HG03439 (cell line): ENCODE measurements around the gene ANKHD1.

Experiments used
- ATAC-seq: cut with Tn5 transposase; IDR thresholded peaks from one replicate; pipeline ENCODE4 v1.9.1; 2021; ENCODE audit warnings: mild to moderate bottlenecking, moderate library complexity; ENCODE audit not compliant: unreplicated experiment

ANKHD1 gene, protein sequence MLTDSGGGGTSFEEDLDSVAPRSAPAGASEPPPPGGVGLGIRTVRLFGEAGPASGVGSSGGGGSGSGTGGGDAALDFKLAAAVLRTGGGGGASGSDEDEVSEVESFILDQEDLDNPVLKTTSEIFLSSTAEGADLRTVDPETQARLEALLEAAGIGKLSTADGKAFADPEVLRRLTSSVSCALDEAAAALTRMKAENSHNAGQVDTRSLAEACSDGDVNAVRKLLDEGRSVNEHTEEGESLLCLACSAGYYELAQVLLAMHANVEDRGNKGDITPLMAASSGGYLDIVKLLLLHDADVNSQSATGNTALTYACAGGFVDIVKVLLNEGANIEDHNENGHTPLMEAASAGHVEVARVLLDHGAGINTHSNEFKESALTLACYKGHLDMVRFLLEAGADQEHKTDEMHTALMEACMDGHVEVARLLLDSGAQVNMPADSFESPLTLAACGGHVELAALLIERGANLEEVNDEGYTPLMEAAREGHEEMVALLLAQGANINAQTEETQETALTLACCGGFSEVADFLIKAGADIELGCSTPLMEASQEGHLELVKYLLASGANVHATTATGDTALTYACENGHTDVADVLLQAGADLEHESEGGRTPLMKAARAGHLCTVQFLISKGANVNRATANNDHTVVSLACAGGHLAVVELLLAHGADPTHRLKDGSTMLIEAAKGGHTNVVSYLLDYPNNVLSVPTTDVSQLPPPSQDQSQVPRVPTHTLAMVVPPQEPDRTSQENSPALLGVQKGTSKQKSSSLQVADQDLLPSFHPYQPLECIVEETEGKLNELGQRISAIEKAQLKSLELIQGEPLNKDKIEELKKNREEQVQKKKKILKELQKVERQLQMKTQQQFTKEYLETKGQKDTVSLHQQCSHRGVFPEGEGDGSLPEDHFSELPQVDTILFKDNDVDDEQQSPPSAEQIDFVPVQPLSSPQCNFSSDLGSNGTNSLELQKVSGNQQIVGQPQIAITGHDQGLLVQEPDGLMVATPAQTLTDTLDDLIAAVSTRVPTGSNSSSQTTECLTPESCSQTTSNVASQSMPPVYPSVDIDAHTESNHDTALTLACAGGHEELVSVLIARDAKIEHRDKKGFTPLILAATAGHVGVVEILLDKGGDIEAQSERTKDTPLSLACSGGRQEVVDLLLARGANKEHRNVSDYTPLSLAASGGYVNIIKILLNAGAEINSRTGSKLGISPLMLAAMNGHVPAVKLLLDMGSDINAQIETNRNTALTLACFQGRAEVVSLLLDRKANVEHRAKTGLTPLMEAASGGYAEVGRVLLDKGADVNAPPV (N-terminal part only)

DNA sequence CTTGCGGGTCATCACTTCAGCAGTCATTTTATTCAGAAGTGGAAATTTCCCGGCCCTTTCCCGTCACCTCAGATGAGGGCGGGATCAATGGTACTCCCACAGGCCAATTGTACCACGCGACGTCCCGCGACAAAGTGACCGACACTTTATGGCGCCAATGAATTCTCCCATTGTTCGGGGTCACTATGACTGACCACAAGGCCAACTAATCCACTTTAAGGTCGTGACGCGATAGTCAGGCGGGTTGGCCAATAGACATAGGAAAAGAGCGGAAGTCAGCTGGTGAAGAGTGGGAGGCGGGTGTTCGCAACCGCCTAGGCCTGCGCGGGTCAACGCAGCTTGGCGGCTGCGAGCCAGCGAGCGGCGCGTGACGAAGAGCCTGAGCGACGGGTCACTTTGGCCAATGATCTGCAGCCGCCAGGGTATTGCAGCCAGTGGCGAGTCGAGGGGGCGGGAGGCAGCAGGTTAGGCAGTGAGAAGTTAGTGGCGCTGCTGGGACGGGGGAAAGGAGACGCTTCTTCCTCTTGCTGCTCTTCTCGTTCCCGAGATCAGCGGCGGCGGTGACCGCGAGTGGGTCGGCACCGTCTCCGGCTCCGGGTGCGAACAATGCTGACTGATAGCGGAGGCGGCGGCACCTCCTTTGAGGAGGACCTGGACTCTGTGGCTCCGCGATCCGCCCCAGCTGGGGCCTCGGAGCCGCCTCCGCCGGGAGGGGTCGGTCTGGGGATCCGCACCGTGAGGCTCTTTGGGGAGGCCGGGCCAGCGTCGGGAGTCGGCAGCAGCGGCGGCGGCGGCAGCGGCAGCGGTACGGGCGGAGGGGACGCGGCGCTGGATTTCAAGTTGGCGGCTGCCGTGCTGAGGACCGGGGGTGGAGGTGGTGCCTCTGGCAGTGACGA lies at the start of gene ANKHD1:
Gene ANKHD1 (plus strand): TSS at position 472 of the 896 bp plus-strand sequence. CDS start 135 bp downstream, at position 607.
- peak; percentile 90 for ATAC-seq

DNA sequence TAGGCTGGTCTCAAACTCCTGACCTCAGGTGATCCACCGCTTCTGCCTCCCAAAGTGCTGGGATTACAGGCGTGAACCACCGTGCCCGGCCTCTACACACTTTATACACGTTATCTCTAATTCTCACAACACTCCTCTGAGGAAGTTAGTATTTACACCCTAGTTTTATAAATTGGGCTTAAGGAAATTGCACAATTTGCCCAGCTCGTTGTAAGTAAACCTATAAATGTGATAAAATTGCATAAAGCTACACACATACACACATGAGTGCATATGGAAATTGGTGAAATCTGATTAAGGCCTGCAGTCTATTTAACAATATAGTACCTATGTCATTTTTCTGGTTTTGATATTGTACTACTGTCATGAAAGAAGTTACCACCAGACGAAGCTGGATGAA lies 46.1 kb upstream of the ANKHD1 start:
- no peak for ATAC-seq

DNA sequence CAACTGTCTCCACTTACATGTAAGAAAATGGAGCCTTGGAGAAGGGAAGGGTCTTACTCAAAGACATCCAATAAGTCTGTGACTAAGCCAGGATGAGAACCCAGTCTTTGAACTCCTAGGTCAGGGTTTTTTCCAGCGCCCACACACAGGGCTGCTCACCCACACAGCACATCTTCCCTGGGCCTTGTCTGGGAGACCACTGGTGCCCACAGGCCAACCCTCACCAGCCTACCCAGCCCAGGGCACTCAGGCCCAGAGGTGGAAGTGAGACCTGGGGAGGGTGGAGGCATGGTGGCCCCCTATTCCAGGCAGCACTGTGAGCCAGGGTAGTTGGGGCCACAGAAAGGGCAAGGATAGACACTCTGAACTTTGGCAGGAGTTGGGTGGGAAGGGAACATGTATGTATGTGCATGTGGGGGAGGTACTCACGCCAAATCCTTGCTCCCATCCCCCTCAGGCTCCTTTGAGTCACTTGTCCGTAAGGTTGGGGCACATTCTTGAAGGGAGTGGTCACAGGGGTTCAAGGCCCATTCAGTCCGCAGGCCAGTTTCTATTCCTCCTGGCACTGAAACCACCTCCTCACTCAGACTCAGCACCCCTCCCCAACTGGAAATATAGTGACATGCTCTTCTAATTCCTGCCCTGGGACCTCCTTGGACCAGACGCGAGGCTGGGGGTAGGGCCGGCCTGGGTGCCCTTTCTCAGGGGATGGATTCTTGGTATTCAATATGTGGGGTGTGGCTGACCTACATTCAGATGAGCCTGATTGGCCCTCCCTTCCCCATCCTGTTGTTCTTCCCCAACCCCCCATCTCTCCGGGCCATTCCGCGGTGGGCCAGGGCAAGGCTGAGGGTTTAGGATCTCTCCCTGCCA lies 44.5 kb upstream of the ANKHD1 start:
- peak; percentile 5 for ATAC-seq

DNA sequence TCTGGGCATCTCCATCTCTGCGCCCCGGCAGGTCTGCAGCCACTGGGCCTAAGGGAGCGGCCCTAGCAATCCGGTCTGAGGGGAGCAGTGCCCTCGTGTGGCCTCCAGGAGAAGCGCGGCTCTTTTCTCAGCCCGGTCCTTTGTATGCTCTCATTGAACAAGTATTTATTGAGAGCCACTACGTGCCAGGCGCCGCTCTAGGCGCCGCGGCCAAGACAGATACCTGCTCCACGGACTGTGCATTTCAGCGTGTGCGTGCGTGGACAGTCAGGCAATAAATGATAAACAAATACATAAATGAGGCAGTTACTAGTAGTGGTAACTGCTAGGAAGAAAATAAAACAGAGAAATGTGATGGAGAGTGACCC lies 43.9 kb upstream of the ANKHD1 start:
- ATAC-seq: peak; percentile 91

DNA sequence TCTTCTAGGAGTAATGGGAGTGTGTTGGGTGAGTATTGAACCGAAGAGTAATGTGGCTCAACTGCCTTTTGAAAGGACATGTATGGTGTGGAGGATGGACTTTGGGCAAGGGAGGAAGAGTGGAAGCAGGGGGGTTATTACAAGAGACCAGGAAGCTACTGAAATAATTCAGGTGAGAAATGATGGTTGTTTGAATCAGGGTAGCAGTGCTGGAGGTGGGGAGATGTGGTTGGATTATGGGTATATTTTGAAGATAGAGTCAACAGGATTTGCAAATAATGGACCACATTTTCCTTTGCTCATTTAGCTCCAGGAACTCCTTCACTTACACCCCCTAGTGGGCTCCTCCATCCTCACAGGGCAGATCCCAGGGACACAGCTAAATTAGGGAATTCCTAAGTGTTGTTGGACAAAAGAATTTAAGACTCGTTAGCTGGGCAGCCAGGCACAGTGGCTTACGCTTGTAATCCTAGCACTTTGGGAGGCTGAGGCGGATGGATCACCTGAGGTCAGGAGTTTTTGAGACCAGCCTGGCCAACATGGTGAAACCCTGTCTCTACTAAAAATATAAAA lies 42.8 kb upstream of the ANKHD1 start:
- no peak for ATAC-seq

DNA sequence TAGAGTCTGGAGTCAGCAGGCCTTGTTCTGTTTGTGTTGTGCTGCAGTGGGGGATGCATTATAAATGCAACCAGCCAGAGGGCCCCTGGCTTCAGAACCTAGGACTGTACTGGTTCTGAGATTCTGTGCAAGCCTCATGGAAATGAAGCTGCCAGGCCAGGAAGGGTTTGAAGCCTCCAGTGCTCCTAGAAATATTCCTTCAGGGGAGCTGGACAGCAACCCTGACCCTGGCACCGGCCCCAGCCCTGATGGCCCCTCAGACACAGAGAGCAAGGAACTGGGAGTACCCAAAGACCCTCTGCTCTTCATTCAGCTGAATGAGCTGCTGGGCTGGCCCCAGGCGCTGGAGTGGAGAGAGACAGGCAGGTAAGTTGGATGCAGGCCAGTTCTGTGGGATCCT lies 41.5 kb upstream of the ANKHD1 start, which contains the start of gene SLC4A9:
Gene SLC4A9 (plus strand): TSS at position 94 of the 400 bp plus-strand sequence. CDS start 43 bp downstream, at position 137.
- ATAC-seq: no peak

DNA sequence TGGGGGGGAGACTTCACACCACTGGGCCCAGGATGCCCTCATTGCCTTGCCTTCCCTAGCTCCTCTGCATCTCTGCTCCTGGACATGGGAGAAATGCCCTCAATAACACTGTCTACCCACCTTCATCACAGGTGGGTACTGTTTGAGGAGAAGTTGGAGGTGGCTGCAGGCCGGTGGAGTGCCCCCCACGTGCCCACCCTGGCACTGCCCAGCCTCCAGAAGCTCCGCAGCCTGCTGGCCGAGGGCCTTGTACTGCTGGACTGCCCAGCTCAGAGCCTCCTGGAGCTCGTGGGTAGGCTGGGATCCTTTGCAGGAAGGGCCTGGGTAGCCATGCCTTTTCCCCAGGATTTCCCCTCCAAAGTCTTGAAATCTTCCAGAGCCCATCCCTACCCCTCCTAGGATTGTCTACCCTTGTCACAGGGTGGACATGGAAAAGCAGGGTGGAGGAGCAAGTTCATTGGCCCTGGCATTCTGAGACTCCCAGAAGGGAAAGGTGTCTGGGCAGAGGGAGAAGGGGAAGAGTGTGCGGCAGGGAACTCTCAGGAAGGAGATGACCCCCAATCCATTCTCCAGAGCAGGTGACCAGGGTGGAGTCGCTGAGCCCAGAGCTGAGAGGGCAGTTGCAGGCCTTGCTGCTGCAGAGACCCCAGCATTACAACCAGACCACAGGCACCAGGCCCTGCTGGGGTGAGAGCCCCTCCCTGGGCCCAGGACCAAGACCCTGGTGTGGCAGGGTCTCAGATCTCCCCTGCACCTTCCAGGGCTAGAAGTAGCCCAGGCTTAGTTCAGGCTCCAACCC lies 40.8 kb upstream of the ANKHD1 start:
- no peak for ATAC-seq

DNA sequence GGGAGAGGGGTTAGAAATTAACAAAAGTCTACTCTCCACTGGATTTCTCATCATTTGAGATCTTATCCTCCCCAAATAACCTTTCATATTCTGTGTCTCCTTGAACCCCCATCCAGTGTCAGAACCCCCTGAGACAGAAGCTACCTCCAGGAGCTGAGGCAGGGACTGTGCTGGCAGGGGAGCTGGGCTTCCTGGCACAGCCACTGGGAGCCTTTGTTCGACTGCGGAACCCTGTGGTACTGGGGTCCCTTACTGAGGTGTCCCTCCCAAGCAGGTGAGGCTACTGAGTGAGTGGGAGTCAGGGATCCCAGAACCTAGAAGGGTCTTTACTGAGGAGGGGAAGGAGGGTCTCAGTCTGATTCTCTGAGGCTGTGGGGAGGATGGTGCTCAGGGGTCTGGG lies 39.7 kb upstream of the ANKHD1 start:
- no peak for ATAC-seq

DNA sequence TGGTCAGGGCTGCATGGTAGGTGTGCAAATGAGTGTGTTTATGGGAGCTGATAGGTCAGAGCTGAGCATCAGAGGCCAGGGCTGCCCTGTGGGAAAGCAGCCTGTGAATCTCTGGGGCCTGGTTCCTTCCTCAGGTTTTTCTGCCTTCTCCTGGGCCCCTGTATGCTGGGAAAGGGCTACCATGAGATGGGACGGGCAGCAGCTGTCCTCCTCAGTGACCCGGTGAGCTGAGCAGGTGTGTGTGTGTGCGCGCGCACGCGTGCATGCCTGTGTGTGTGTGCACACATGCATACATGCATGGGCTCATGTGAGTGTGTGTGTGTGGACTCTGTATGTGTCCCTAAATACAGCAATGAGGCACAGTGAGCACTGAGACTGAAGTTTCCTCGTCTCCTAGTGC lies 39.3 kb upstream of the ANKHD1 start:
- no peak for ATAC-seq

DNA sequence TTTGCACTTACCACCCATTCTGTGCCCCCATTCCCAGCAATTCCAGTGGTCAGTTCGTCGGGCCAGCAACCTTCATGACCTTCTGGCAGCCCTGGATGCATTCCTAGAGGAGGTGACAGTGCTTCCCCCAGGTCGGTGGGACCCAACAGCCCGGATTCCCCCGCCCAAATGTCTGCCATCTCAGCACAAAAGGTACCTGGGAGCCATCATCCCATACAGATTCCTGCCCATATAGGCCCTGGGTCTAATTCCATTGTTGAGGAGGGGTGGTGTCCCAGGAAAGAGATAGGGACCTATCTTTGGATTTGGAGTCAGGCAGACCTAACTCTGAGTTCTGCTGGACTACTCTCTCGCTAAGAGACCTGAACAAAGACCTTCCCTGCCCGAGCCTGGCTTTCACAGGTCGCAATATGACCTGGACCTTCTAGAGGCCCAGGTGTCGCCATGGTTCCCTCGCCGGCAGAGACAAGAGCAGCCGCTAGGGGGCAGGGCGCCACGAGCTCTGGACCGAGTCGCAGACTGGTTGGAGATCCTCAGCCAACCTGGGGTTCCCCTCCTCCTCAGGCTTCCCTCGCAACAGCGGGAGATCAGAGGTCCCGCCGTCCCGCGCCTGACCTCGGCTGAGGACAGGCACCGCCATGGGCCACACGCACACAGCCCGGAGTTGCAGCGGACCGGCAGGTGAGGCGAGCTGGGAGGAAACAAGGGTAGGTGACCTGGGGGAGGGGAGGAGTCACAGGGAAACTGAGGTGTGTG lies 38.6 kb upstream of the ANKHD1 start:
- ATAC-seq: peak; percentile 84

DNA sequence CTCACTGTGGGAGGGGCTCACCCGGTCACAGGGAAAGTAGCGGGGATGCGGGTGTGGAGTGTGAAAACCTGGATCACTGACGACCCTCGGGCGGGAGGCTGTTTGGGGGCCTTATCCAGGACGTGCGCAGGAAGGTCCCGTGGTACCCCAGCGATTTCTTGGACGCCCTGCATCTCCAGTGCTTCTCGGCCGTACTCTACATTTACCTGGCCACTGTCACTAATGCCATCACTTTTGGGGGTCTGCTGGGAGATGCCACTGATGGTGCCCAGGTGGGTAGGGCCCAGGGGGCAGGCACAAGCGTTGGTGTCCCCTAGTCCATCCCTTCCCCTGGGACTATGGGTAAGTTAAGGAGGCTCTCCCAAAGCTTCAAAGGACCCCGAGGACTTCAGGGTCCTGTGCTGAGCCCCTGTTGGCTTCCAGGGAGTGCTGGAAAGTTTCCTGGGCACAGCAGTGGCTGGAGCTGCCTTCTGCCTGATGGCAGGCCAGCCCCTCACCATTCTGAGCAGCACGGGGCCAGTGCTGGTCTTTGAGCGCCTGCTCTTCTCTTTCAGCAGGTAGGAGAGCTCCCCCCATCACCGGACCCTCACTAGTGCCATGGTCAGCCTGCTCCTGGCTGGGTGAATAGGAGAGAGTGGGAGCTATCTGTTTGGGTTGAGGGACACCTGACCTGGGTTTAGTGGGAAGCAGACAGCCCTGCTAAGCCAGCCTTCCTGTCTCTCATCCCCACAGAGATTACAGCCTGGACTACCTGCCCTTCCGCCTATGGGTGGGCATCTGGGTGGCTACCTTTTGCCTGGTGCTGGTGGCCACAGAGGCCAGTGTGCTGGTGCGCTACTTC lies 37.8 kb upstream of the ANKHD1 start:
- no peak for ATAC-seq

DNA sequence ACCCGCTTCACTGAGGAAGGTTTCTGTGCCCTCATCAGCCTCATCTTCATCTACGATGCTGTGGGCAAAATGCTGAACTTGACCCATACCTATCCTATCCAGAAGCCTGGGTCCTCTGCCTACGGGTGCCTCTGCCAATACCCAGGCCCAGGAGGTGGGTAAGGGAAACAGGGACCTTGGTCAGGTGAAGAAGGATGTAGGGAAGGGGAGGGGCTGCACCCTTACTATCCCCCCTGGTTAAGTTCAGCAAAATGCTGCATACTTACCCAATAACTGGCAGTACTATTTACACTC lies 37.2 kb upstream of the ANKHD1 start:
- ATAC-seq: no peak

DNA sequence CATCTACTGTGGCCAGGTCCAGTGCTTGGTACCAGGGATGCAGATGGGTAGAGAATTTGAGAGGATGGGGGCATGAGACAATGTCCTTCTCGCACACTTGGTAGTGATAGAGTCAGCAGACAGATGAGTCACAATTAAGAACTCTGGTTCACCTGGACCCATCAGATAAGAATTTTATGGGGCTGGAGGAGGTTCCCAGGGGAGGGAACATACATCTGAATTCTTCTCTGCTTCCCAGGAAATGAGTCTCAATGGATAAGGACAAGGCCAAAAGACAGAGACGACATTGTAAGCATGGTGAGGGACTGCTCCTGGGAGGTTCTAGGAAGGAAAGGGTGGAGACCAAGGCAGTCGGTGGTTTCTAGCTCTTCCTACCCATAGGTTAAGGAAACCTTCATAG lies 36.4 kb upstream of the ANKHD1 start:
- no peak for ATAC-seq

DNA sequence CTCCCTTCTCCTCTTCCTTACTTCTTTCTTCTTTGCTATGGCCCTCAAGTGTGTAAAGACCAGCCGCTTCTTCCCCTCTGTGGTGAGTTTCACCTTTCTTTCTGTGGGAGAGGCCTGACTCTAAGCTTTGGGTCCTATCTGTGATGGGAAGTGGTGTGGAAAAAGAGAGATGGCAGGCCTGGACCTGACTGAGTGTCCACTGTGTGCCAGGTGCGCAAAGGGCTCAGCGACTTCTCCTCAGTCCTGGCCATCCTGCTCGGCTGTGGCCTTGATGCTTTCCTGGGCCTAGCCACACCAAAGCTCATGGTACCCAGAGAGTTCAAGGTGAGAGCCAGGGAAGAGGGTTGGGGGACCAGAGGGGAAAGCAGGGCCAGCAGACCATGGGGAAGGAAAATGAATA lies 35.7 kb upstream of the ANKHD1 start:
- ATAC-seq: no peak

DNA sequence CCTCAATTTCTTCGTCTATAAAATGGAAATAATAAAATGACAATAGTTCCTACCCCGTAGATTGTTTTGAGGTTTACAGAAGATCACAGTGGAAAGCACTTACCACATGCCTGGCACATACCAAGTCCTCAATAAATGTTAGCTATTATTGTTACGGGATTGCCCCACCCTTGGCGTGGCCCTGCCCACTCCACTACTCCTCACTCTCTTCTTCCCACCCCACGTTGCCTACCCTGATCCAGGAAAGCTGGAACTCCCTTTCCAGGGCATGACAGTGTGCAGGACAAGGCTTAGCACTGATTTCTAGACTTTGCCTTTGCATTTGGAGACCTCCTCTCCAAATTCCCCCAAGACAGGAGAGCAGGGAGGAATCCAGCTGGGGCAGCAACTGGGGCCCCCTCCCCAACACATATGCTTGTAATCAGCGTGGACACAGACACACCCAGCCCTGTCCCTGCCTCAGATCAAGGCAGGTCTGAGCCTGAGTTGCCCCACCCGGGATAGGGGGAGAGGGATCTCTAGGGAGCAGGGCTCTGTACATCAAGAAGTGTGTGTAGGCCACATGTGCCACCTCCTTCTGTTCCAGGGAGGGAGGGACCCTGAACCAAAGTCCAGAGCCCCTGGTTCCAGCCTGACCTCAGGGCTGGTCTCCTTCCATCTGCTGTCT lies 34.9 kb upstream of the ANKHD1 start:
- ATAC-seq: no peak
